Prostate gland (tissue), 2 donors: Measurements from ENCODE around the gene TEC. TPM values are rescaled to one million over a fixed set of nuclear protein-coding genes. Genes with fewer than 3 reads are reported as not detected.

Source experiments
- DNase-seq: peaks from one replicate; pipeline ENCODE4 v3.0.0-alpha.2; 2019; ENCODE audit warnings: low spot score
- H3K27ac ChIP-seq, 2 donors: fragments of 200-600 bp; sonication (generic); 2 replicates each; pipeline ENCODE4 v1.5.1; 2017 to 2019
- H3K27me3 ChIP-seq: fragments of 200-600 bp; sonication (generic); replicated peaks from 2 replicates; pipeline ENCODE4 v1.5.1; 2019; ENCODE audit not compliant: insufficient read depth
- H3K36me3 ChIP-seq, 2 donors: fragments of 200-600 bp; sonication (generic); 1 replicate in 1 of 2; 2 replicates in 1 of 2; pipeline versions ENCODE4 v1.5.1 to v1.8.1; 2017 to 2019
- H3K4me1 ChIP-seq: fragments of 200-600 bp; sonication (generic); replicated peaks from 2 replicates; pipeline ENCODE4 v1.5.1; 2019
- H3K4me3 ChIP-seq, 2 donors: fragments of 200-600 bp; sonication (generic); 2 replicates each; pipeline ENCODE4 v1.5.1; 2017 to 2019
- H3K9me3 ChIP-seq: fragments of 200-600 bp; sonication (generic); 2 replicates; pipeline ENCODE4 v1.5.1; 2017
- CTCF ChIP-seq, 4 experiments: fragments of 200-600 bp in 2 of 4; fragments of 450-650 bp in 2 of 4; sonication (generic) in 2 of 4; IDR thresholded peaks; 1 replicate in 3 of 4; 2 replicates in 1 of 4; pipeline ENCODE4 v1.5.1; 2016 to 2019; ENCODE audit warnings: antibody characterized with exemption in 4 of 4, mild to moderate bottlenecking in 2 of 4, moderate library complexity in 2 of 4
- POLR2A ChIP-seq: fragments of 450-650 bp; IDR thresholded peaks from one replicate; pipeline ENCODE4 v1.6.1; 2016; ENCODE audit warnings: antibody characterized with exemption, mild to moderate bottlenecking
- POLR2AphosphoS5 ChIP-seq: sonication (generic); formaldehyde crosslinking; IDR thresholded peaks from one replicate; pipeline ENCODE4 v1.6.1; 2017; ENCODE audit warnings: antibody characterized with exemption
- WGBS: methylation state at CpG from one replicate; pipeline ENCODE4 v1.1.5; 2018; 5-methylcytosine and 5-hydroxymethylcytosine counted together
- intact Hi-C: fragments of 100-400 bp; cut with DNase I; formaldehyde crosslinking; loops from one replicate; pipeline ENCODE4 v1.14.2; 2022
- total RNA-seq, 2 donors: library from RNA; depleted of rRNA; stranded (reverse); fragments of >200 nt; gene quantifications; one replicate each; pipeline ENCODE4 v1.1.0, GENCODE V29; 2016

TEC gene
- total RNA-seq, 2 donors from 2014 or later: 0.96 to 6.4 TPM

GRCh38 chr4:48138936-48139335, 130.7 kb downstream of the TEC start:
- DNase-seq: no peak
- Histone ChIP-seq H3K36me3 (no peaks in the 10 kb centered on the region), H3K4me3 (no peak overlapping the region), H3K27ac (no peak overlapping the region), H3K9me3 (no peaks in the 10 kb centered on the region), H3K4me1 (no peaks in the 10 kb centered on the region), H3K27me3 (no peaks in the 10 kb centered on the region)
- no peak for TF ChIP-seq CTCF (IDR thresholded peaks at IDR 0.05)
- no peak for TF ChIP-seq POLR2A
- TF ChIP-seq POLR2AphosphoS5: no peak
- intact Hi-C loops: no loop called here
- 76% methylated on average over 3 of the region's 3 CpGs for WGBS

DNA sequence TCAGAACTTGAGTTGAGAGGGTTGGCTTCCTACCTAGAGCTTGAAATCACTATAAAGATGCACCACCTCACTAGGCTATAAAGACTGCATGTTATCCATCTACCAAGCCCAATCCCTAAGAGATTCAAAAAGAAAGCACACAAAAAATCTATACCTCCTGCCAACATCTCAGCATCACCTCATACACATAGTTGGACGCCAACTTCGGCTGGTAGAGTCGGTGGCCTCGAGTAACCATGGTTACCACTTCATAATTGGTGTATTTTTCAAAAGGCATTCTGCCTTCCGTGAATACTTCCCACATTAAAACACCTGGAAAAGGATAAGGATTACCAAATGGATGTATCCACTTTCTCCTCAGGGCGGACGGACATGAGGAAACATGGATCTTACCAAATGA, 131.1 kb downstream of the TEC start:
- no peaks in the 10 kb centered on the region for H3K27me3 ChIP-seq
- DNase-seq: no peak
- H3K36me3 ChIP-seq: no peaks in the 10 kb centered on the region
- no peaks in the 10 kb centered on the region for H3K4me1 ChIP-seq
- 96% methylated on average over 7 of the region's 7 CpGs for WGBS
- no peaks in the 10 kb centered on the region for H3K9me3 ChIP-seq
- intact Hi-C loops: no loop called here
- TF ChIP-seq POLR2A: no peak
- no peak for TF ChIP-seq POLR2AphosphoS5
- TF ChIP-seq CTCF (IDR thresholded peaks at IDR 0.05): no peak
- H3K4me3 ChIP-seq: no peak overlapping the region
- H3K27ac ChIP-seq: no peak overlapping the region

DNA sequence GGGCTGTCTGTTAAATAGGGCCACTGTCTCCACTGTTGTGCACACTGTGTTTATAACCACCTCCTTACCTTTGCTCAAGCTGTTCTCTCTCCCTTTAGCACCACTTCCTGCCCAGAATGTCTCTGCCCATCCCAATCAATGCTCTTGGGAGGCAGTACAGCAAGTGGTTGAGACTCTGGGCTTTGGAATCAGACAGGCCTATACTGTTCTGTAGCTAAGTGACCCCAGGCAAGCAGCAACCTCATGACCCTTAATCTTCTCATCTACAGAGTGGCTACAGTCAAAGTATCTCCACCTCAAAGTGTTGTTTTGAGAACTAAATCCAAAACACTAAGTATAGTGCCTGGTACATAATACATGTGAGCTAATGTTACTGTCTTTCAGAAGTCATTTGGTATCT, 131.8 kb downstream of the TEC start:
- Histone ChIP-seq H3K36me3 (no peaks in the 10 kb centered on the region), H3K27me3 (no peaks in the 10 kb centered on the region), H3K9me3 (no peaks in the 10 kb centered on the region), H3K4me3 (no peak overlapping the region), H3K27ac (no peak overlapping the region), H3K4me1 (no peaks in the 10 kb centered on the region)
- intact Hi-C loops: no loop called here
- TF ChIP-seq POLR2A (no peak), CTCF (IDR thresholded peaks at IDR 0.05) (no peak), POLR2AphosphoS5 (no peak)
- DNase-seq: no peak

GRCh38 chr4:48134081-48134480, 135.6 kb downstream of the TEC start, which contains the start of gene TXK:
Gene TXK (minus strand): TSS chr4:48134250. CDS start chr4:48134170, 80 bp downstream.
- TF ChIP-seq CTCF (IDR thresholded peaks at IDR 0.05) (no peak), POLR2AphosphoS5 (no peak), POLR2A (no peak)
- 91% methylated on average over 5 of the region's 5 CpGs for WGBS
- Histone ChIP-seq H3K4me1 (no peaks in the 10 kb centered on the region), H3K4me3 (no peak within 1 kb of the TSS), H3K27ac (no peak within 1 kb of the TSS), H3K36me3 (no peaks in the 10 kb centered on the region), H3K9me3 (no peaks in the 10 kb centered on the region), H3K27me3 (no peaks in the 10 kb centered on the region)
- no peak for DNase-seq
- intact Hi-C loops: no loop called here

DNA sequence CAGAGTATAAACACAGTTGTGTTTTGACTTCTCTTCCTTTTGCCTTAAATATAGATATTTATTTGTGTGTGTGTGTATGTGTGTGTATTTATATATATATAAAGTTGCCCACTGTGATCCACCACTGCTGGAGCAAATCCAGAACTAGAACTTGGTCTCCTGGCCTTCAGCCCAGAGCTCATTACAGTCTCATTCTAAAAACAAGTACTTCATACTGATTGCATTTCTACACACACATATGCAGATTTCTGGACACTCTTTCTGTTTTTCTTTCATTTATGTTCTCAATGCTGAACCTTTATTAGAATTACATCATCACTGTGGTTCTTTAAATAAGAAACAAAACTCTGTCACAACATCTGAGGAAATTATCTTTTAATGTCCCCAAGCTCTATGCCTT, 136.0 kb downstream of the TEC start:
- Histone ChIP-seq H3K4me3 (no peak overlapping the region), H3K27ac (no peak overlapping the region), H3K9me3 (no peaks in the 10 kb centered on the region), H3K27me3 (no peaks in the 10 kb centered on the region), H3K4me1 (no peaks in the 10 kb centered on the region), H3K36me3 (no peaks in the 10 kb centered on the region)
- no peak for DNase-seq
- intact Hi-C loops: no loop called here
- TF ChIP-seq POLR2A: no peak
- TF ChIP-seq POLR2AphosphoS5: no peak
- no peak for TF ChIP-seq CTCF (IDR thresholded peaks at IDR 0.05)
